HepG2 (cell line): ENCODE results near the gene RUVBL2. TPM values are rescaled to one million over a fixed set of nuclear protein-coding genes. Genes with fewer than 3 reads are reported as not detected.

Source experiments
- CHCHD3 ChIP-seq: sonication (generic); formaldehyde crosslinking; IDR thresholded peaks from 2 replicates; pipeline ENCODE4 v1.8.0; 2022; ENCODE audit warnings: mild to moderate bottlenecking, missing genetic modification reagents, moderate library complexity
- CREM ChIP-seq, 2 experiments: sonication (generic) in 1 of 2; formaldehyde crosslinking in 1 of 2; IDR thresholded peaks; 2 replicates each; pipeline versions ENCODE4 v1.4.0 to v1.6.1; 2016 to 2020; ENCODE audit warnings: antibody characterized with exemption in 1 of 2, mild to moderate bottlenecking in 1 of 2, missing genetic modification reagents in 1 of 2
- GPN1 ChIP-seq: sonication (generic); formaldehyde crosslinking; IDR thresholded peaks from 2 replicates; pipeline ENCODE4 v1.5.1; 2020; ENCODE audit warnings: missing genetic modification reagents, borderline replicate concordance
- HDAC6 ChIP-seq: fragments of 200-600 bp; sonication (generic); IDR thresholded peaks from 2 replicates; pipeline ENCODE4 v1.7.0; 2017; ENCODE audit warnings: mild to moderate bottlenecking, antibody characterized with exemption, low read length, low read depth
- HOXD1 ChIP-seq: sonication (generic); formaldehyde crosslinking; IDR thresholded peaks from 2 replicates; pipeline ENCODE4 v1.5.0; 2020; ENCODE audit warnings: missing genetic modification reagents
- JUND ChIP-seq: sonication (generic); formaldehyde crosslinking; IDR thresholded peaks from 2 replicates; pipeline ENCODE4 v1.8.0; 2022; ENCODE audit warnings: mild to moderate bottlenecking, missing genetic modification reagents
- KDM2A ChIP-seq: sonication (generic); formaldehyde crosslinking; IDR thresholded peaks from 2 replicates; pipeline ENCODE4 v1.4.0; 2020; ENCODE audit warnings: low read depth, missing genetic modification reagents, borderline replicate concordance
- MXI1 ChIP-seq: IDR thresholded peaks from 3 replicates; pipeline ENCODE4 v1.6.1; 2012; ENCODE audit warnings: low read depth, low read length, inconsistent platforms, borderline replicate concordance
- NFYB ChIP-seq: sonication (generic); formaldehyde crosslinking; IDR thresholded peaks from 2 replicates; pipeline ENCODE4 v1.4.0; 2020; ENCODE audit warnings: missing genetic modification reagents
- PITX1 ChIP-seq: sonication (generic); formaldehyde crosslinking; IDR thresholded peaks from 2 replicates; pipeline ENCODE4 v1.5.1; 2020; ENCODE audit warnings: mild to moderate bottlenecking, missing genetic modification reagents
- POLR2G ChIP-seq: fragments of 200-400 bp; formaldehyde crosslinking; IDR thresholded peaks from 2 replicates; pipeline ENCODE4 v1.6.1; 2018; ENCODE audit warnings: mild to moderate bottlenecking, low read depth, low read length, moderate library complexity
- PRDM10 ChIP-seq: sonication (generic); formaldehyde crosslinking; IDR thresholded peaks from 2 replicates; pipeline ENCODE4 v1.4.0; 2020; ENCODE audit warnings: low read depth, missing genetic modification reagents
- SUZ12 ChIP-seq: fragments of 150-350 bp; IDR thresholded peaks from 2 replicates; pipeline ENCODE4 v1.6.1; 2014; ENCODE audit warnings: low read depth, low read length
- THAP11 ChIP-seq: IDR thresholded peaks from 2 replicates; pipeline ENCODE4 v1.6.1; 2016; ENCODE audit warnings: missing biosample characterization, missing genetic modification reagents
- U2AF2 ChIP-seq: fragments of 200-400 bp; formaldehyde crosslinking; IDR thresholded peaks from 2 replicates; pipeline ENCODE4 v1.6.1; 2017; ENCODE audit warnings: low read depth, mild to moderate bottlenecking, low read length
- ZFP37 ChIP-seq: sonication (generic); formaldehyde crosslinking; IDR thresholded peaks from 2 replicates; pipeline ENCODE4 v1.4.0; 2020; ENCODE audit warnings: missing genetic modification reagents, borderline replicate concordance
- ZFP62 ChIP-seq: sonication (generic); formaldehyde crosslinking; IDR thresholded peaks from 2 replicates; pipeline ENCODE4 v1.4.0; 2020; ENCODE audit warnings: missing genetic modification reagents
- ZKSCAN1 ChIP-seq: fragments of 150-350 bp; IDR thresholded peaks from 2 replicates; pipeline ENCODE4 v1.6.1; 2014; ENCODE audit warnings: low read length
- ZNF251 ChIP-seq: sonication (generic); formaldehyde crosslinking; IDR thresholded peaks from 2 replicates; pipeline ENCODE4 v1.9.0; 2021; ENCODE audit warnings: mild to moderate bottlenecking, missing genetic modification reagents
- ZNF282 ChIP-seq: fragments of 450-650 bp; IDR thresholded peaks from 2 replicates; pipeline ENCODE4 v1.6.1; 2018; ENCODE audit not compliant: partially characterized antibody
- ZNF329 ChIP-seq: sonication (generic); formaldehyde crosslinking; IDR thresholded peaks from 2 replicates; pipeline ENCODE4 v1.9.0; 2021; ENCODE audit warnings: low read depth, mild to moderate bottlenecking, missing genetic modification reagents
- ZNF652 ChIP-seq: IDR thresholded peaks from 2 replicates; pipeline ENCODE4 v1.6.1; 2016; ENCODE audit warnings: low read depth, borderline replicate concordance
- ZNF660 ChIP-seq: sonication (generic); formaldehyde crosslinking; IDR thresholded peaks from 2 replicates; pipeline ENCODE4 v1.5.1; 2020; ENCODE audit warnings: mild to moderate bottlenecking, low read depth, missing genetic modification reagents, borderline replicate concordance
- ZSCAN22 ChIP-seq: sonication (generic); formaldehyde crosslinking; IDR thresholded peaks from 2 replicates; pipeline ENCODE4 v1.4.0; 2020; ENCODE audit warnings: mild to moderate bottlenecking, missing genetic modification reagents
- polyA plus RNA-seq, 8 experiments: library from polyadenylated mRNA; depleted of rRNA in 3 of 8; stranded (reverse) in 7 of 8; unstranded in 1 of 8; fragments of >200 nt; fragmentation: Illumina TruSeq in 4 of 8; extraction: Trizol in 4 of 8; gene quantifications; 2 replicates each; pipeline versions ENCODE4 v1.2.1 to v1.2.3, GENCODE V29; 2011 to 2016; ENCODE audit warnings: low read depth in 4 of 8, missing spikeins in 1 of 8, mixed read lengths in 1 of 8; ENCODE audit not compliant: insufficient read depth in 1 of 8
- total RNA-seq, 5 experiments: library from RNA; depleted of rRNA; stranded (reverse); fragments of >200 nt; fragmentation: Illumina TruSeq; extraction: Trizol; gene quantifications; 2 replicates each; pipeline ENCODE4 v1.2.3, GENCODE V29; 2016; ENCODE audit warnings: low read depth in 1 of 5
- TF ChIP-seq, protein P1 (sequence below): sonication (generic); formaldehyde crosslinking; IDR thresholded peaks from 2 replicates; pipeline ENCODE4 v1.8.0; 2022; ENCODE audit warnings: mild to moderate bottlenecking, missing genetic modification reagents, moderate library complexity
- TF ChIP-seq, protein P2 (sequence below): sonication (generic); formaldehyde crosslinking; IDR thresholded peaks from 2 replicates; pipeline ENCODE4 v1.4.0; 2020; ENCODE audit warnings: mild to moderate bottlenecking, low read depth, missing genetic modification reagents
- TF ChIP-seq, protein P3 (sequence below): sonication (generic); formaldehyde crosslinking; IDR thresholded peaks from 2 replicates; pipeline ENCODE4 v1.5.0; 2020; ENCODE audit warnings: missing genetic modification reagents

The RUVBL2 gene
- total and polyA plus RNA-seq, 2 of the 13 experiments (the other 11 are each of a cell fraction or from before 2014, with no cell fraction given): 120 to 122 TPM

GRCh38 chr19:48961051-48961649, 32.5 kb upstream of the RUVBL2 start (continued):
- TF ChIP-seq PRDM10 (CRISPR knock-in tag) (no peak), CREM (IDR thresholded peaks at IDR 0.05) (no peak), CREM (CRISPR knock-in tag; IDR thresholded peaks at IDR 0.05) (no peak), U2AF2 (no peak), ZNF329 (CRISPR knock-in tag) (no peak), ZNF652 (no peak), HOXD1 (CRISPR knock-in tag) (no peak), THAP11 (CRISPR knock-in tag) (0 out of 2 replicates have a peak, but pooled peaks have one; percentile 12), ZFP62 (CRISPR knock-in tag) (no peak), HDAC6 (no peak), ZSCAN22 (CRISPR knock-in tag) (no peak), NFYB (CRISPR knock-in tag) (no peak), GPN1 (CRISPR knock-in tag) (no peak), JUND (CRISPR knock-in tag) (no peak), KDM2A (CRISPR knock-in tag) (peak; percentile 13; the same call in 1 of the 2 replicates), ZKSCAN1 (no peak), SUZ12 (no peak), ZNF251 (no peak), MXI1 (no peak), ZNF282 (no peak), POLR2G (peak; percentile 58), ZNF660 (CRISPR knock-in tag) (no peak), PITX1 (CRISPR knock-in tag) (no peak), ZFP37 (CRISPR knock-in tag) (no peak), CHCHD3 (no peak)
- TF ChIP-seq, protein P1, sequence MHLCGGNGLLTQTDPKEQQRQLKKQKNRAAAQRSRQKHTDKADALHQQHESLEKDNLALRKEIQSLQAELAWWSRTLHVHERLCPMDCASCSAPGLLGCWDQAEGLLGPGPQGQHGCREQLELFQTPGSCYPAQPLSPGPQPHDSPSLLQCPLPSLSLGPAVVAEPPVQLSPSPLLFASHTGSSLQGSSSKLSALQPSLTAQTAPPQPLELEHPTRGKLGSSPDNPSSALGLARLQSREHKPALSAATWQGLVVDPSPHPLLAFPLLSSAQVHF (CRISPR knock-in tag): peak; percentile 70; the same call in 1 of the 2 replicates
- TF ChIP-seq, protein P2, sequence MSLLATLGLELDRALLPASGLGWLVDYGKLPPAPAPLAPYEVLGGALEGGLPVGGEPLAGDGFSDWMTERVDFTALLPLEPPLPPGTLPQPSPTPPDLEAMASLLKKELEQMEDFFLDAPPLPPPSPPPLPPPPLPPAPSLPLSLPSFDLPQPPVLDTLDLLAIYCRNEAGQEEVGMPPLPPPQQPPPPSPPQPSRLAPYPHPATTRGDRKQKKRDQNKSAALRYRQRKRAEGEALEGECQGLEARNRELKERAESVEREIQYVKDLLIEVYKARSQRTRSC (CRISPR knock-in tag): no peak
- TF ChIP-seq, protein P3, sequence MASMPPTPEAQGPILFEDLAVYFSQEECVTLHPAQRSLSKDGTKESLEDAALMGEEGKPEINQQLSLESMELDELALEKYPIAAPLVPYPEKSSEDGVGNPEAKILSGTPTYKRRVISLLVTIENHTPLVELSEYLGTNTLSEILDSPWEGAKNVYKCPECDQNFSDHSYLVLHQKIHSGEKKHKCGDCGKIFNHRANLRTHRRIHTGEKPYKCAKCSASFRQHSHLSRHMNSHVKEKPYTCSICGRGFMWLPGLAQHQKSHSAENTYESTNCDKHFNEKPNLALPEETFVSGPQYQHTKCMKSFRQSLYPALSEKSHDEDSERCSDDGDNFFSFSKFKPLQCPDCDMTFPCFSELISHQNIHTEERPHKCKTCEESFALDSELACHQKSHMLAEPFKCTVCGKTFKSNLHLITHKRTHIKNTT (CRISPR knock-in tag): no peak
